Endothelial cell of umbilical vein (primary cell): ENCODE data around the gene AMMECR1. TPM values are rescaled to one million over a fixed set of nuclear protein-coding genes. Genes with fewer than 3 reads are reported as not detected.

Experiments used
- BruUV-seq: library from RNA; stranded (reverse); fragments of 400-500 nt; replicated peaks from 2 replicates; lab custom pipeline; 2021; lab: Mats Ljungman, UMichigan
- CTCF ChIA-PET: fragments of 300-600, 350-600 bp; sonication (Branson Sonifier 250); formaldehyde crosslinking; loops from one replicate; lab custom pipeline; 2021; ENCODE audit warnings: antibody characterized with exemption, inconsistent platforms; lab: Charles Lee
- POLR2A ChIA-PET: fragments of 300-600, 350-600 bp; sonication (Branson Sonifier 250); formaldehyde crosslinking; loops from one replicate; lab custom pipeline; 2021; ENCODE audit warnings: antibody characterized with exemption, inconsistent platforms; lab: Charles Lee
- DNase-seq: peaks from one replicate; pipeline ENCODE4 v3.0.0-alpha.2; 2011; ENCODE audit warnings: low read depth, low spot score
- FAIRE-seq: peaks from 2 replicates; lab custom pipeline; 2011; peaks lifted over from hg19 to GRCh38; lab: Jason Lieb, UNC
- H2AFZ ChIP-seq: 2 replicates; pipeline ENCODE4 v1.6.0; 2012; ENCODE audit warnings: low read depth, low read length, control low read depth, inconsistent platforms
- H3K27ac ChIP-seq: 2 replicates; pipeline ENCODE4 v1.5.1; 2011; ENCODE audit warnings: low read depth, mild to moderate bottlenecking, control low read depth, low read length, moderate library complexity; ENCODE audit not compliant: insufficient read depth
- H3K27me3 ChIP-seq, 2 experiments: 2 replicates each; pipeline versions ENCODE4 v1.6.0 to v1.6.1; 2011; ENCODE audit warnings: low read length in 2 of 2, mixed read lengths in 1 of 2; ENCODE audit not compliant: control insufficient read depth in 2 of 2, insufficient read depth in 2 of 2
- H3K36me3 ChIP-seq, 2 experiments: 2 replicates in 1 of 2; 3 replicates in 1 of 2; pipeline ENCODE4 v1.5.1; 2011; ENCODE audit warnings: low read length in 2 of 2, mild to moderate bottlenecking in 1 of 2, moderate library complexity in 1 of 2; ENCODE audit not compliant: control insufficient read depth in 2 of 2, insufficient read depth in 2 of 2; ENCODE audit errors: extremely low read depth in 1 of 2
- H3K4me1 ChIP-seq: 3 replicates; pipeline ENCODE4 v1.5.1; 2011; ENCODE audit warnings: mild to moderate bottlenecking, low read length; ENCODE audit not compliant: control insufficient read depth, insufficient read depth; ENCODE audit errors: extremely low read depth
- H3K4me2 ChIP-seq: 2 replicates; pipeline ENCODE4 v1.6.1; 2011; ENCODE audit warnings: low read length, control low read depth, mixed read lengths; ENCODE audit not compliant: insufficient read depth
- H3K4me3 ChIP-seq, 3 experiments: fragments of 200-600 bp in 1 of 3; sonication (generic), shearing (Covaris generic) in 1 of 3; replicated peaks in 1 of 3; 2 replicates each; pipeline ENCODE4 v1.5.1; 2011 to 2016; ENCODE audit warnings: control low read depth in 3 of 3, low read length in 3 of 3, mild to moderate bottlenecking in 2 of 3, inconsistent platforms in 1 of 3, low read depth in 1 of 3, moderate library complexity in 1 of 3; ENCODE audit not compliant: insufficient read depth in 1 of 3
- H3K79me2 ChIP-seq: 2 replicates; pipeline ENCODE4 v1.6.0; 2012; ENCODE audit warnings: low read length, inconsistent platforms; ENCODE audit not compliant: control insufficient read depth, insufficient read depth
- H3K9ac ChIP-seq: replicated peaks from 2 replicates; pipeline ENCODE3; 2011; ENCODE audit warnings: low read length, control low read depth; ENCODE audit not compliant: insufficient read depth; ENCODE audit errors: extremely low read depth
- H3K9me1 ChIP-seq: replicated peaks from 3 replicates; pipeline ENCODE4 v1.6.0; 2011; ENCODE audit warnings: mild to moderate bottlenecking, low read length; ENCODE audit not compliant: control insufficient read depth, insufficient read depth; ENCODE audit errors: extremely low read depth
- H3K9me3 ChIP-seq: replicated peaks from 2 replicates; pipeline ENCODE4 v1.5.1; 2012; ENCODE audit warnings: low read length, inconsistent platforms; ENCODE audit not compliant: control insufficient read depth, insufficient read depth
- H4K20me1 ChIP-seq: replicated peaks from 2 replicates; pipeline ENCODE3; 2011; ENCODE audit warnings: mild to moderate bottlenecking, low read length; ENCODE audit not compliant: control insufficient read depth, insufficient read depth; ENCODE audit errors: extremely low read depth
- EZH2 ChIP-seq: IDR thresholded peaks from 2 replicates; pipeline ENCODE4 v1.6.1; 2012; ENCODE audit warnings: borderline replicate concordance, low read depth, mild to moderate bottlenecking, moderate library complexity, low read length, inconsistent platforms; ENCODE audit not compliant: severe bottlenecking
- FOS ChIP-seq: IDR thresholded peaks from 2 replicates; pipeline ENCODE4 v1.6.1; 2011; ENCODE audit warnings: mild to moderate bottlenecking, low read length, moderate library complexity, borderline replicate concordance; ENCODE audit not compliant: insufficient read depth
- MYC ChIP-seq: IDR thresholded peaks from one replicate; pipeline ENCODE4 v1.6.1; 2011; ENCODE audit warnings: mild to moderate bottlenecking, low read depth, low read length
- POLR2A ChIP-seq: IDR thresholded peaks from 2 replicates; pipeline ENCODE4 v1.6.1; 2012; ENCODE audit warnings: low read depth, mild to moderate bottlenecking, control low read depth, low read length
- POLR2AphosphoS5 ChIP-seq: IDR thresholded peaks from 2 replicates; pipeline ENCODE4 v1.6.1; 2012; ENCODE audit warnings: low read depth, mild to moderate bottlenecking, control low read depth, low read length, moderate library complexity; ENCODE audit not compliant: insufficient read depth
- dilution Hi-C: fragments of 300-500 bp; cut with MboI; formaldehyde crosslinking; loops from one replicate; pipeline ENCODE4 v1.15.0; 2019; ENCODE audit warnings: low sequenced_read_pairs; ENCODE audit not compliant: extremely low pct_ligation_motif_present
- intact Hi-C: fragments of 100-400 bp; cut with micrococcal nuclease; formaldehyde crosslinking; loops from one replicate; pipeline ENCODE4 v1.10.0; 2022
- polyA plus RNA-seq, 4 experiments: library from polyadenylated mRNA; depleted of rRNA in 3 of 4; stranded (reverse) in 3 of 4; unstranded in 1 of 4; fragments of >200 nt; gene quantifications; 2 replicates each; pipeline versions ENCODE4 v1.2.1 to v1.2.3, GENCODE V29; 2011 to 2012; ENCODE audit warnings: missing spikeins in 1 of 4
- total RNA-seq: library from RNA; stranded (reverse); gene quantifications from 2 replicates; pipeline ENCODE4 v1.2.3, GENCODE V29; 2021
- TF ChIP-seq, protein P1 (sequence below), 2 donors: IDR thresholded peaks; 1 replicate in 1 of 2; 2 replicates in 1 of 2; pipeline ENCODE4 v1.5.1; 2011; ENCODE audit warnings: low read length in 2 of 2, mild to moderate bottlenecking in 2 of 2, moderate library complexity in 2 of 2, control low read depth in 1 of 2, inconsistent platforms in 1 of 2, low read depth in 1 of 2; ENCODE audit not compliant: insufficient read depth in 1 of 2; ENCODE audit errors: extremely low read depth in 1 of 2
- TF ChIP-seq, protein P2 (sequence below): IDR thresholded peaks from 2 replicates; pipeline ENCODE4 v1.6.1; 2011; ENCODE audit not compliant: insufficient read depth, insufficient read length

The AMMECR1 gene
- total and polyA plus RNA-seq, 2 donors (not counting 3 experiments of a cell fraction or from before 2014, with no cell fraction given), result 3.6 to 6.9 TPM

DNA sequence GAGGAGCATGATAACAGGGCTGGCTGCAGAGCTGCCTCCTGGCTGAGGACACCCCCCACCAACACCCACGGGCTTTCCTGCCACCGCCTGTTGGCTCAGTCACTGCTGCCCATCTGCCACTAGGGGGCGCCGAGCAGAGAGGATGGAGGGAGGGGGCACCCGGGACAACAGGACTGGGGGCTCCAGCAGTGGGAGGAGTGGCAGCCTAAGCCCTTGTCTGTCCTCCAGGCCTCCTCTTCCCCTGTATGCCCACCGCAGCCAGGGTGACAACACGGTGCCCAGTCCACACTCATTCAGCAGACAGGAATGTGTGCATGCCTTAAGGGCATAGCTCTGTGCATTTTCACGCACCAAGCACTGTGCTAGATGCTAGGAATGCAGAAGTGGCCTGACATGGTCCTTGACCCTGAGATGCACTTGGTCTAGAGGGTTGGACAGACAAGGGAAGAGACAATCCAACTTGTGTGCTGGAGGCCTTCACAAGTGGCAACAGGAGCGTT is 149.9 kb downstream of the AMMECR1 start:
- H3K36me3 ChIP-seq, result no peaks in the 10 kb centered on the region
- no peaks in the 10 kb centered on the region for H4K20me1 ChIP-seq
- no peak overlapping the region for H3K4me2 ChIP-seq
- no peak overlapping the region for H2AFZ ChIP-seq
- no peaks in the 10 kb centered on the region for H3K79me2 ChIP-seq
- CTCF ChIA-PET, result interaction anchor here (0.7 to 1.9 kb wide), 9 partner anchors 10 to 244 kb away, joined by 3 to 15 read pairs (median 5); partner anchors contain the start of gene AMMECR1
- no peaks in the 10 kb centered on the region for H3K27me3 ChIP-seq
- POLR2A ChIA-PET, result no interaction called here
- FAIRE-seq (peak; percentile 82), DNase-seq (no peak)
- no TSS peak for BruUV-seq
- no peak overlapping the region for H3K4me3 ChIP-seq
- H3K9me1 ChIP-seq, result no peaks in the 10 kb centered on the region
- H3K4me1 ChIP-seq, result peaks cover 9% of the 10 kb centered on the region
- H3K27ac ChIP-seq, result no peak overlapping the region
- TF ChIP-seq, protein P1, sequence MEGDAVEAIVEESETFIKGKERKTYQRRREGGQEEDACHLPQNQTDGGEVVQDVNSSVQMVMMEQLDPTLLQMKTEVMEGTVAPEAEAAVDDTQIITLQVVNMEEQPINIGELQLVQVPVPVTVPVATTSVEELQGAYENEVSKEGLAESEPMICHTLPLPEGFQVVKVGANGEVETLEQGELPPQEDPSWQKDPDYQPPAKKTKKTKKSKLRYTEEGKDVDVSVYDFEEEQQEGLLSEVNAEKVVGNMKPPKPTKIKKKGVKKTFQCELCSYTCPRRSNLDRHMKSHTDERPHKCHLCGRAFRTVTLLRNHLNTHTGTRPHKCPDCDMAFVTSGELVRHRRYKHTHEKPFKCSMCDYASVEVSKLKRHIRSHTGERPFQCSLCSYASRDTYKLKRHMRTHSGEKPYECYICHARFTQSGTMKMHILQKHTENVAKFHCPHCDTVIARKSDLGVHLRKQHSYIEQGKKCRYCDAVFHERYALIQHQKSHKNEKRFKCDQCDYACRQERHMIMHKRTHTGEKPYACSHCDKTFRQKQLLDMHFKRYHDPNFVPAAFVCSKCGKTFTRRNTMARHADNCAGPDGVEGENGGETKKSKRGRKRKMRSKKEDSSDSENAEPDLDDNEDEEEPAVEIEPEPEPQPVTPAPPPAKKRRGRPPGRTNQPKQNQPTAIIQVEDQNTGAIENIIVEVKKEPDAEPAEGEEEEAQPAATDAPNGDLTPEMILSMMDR (IDR thresholded peaks at IDR 0.05; ENCODE audit: extremely low read depth in 1 of 2, insufficient read depth in 1 of 2, low read depth in 1 of 2, low read length in 2 of 2), result peak; percentile 43 to 48
- TF ChIP-seq POLR2A, result no peak
- no peak overlapping the region for H3K9ac ChIP-seq
- no peaks in the 10 kb centered on the region for H3K9me3 ChIP-seq
- intact Hi-C loops (no loop called here), dilution Hi-C loops (no loop called here)

DNA sequence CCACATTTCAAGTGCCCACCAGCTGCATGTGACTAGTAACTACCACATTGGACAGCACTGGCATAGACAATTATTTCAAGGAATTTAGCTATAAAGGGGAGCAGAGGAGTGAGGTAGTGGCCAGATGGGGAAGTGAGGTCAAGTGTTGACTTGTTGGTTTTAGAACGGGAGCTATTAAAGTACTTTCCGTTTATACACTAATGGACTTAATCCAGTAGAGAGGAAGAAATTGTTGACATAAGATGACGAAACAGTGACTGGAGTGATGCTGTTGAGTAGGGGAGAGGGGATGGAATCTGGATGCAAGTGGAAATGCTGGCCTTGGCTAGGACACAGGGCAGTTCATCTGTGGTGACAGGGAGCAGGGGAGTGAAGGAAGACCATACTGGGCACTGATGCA is 154.4 kb downstream of the AMMECR1 start:
- no peak overlapping the region for H3K27ac ChIP-seq
- intact Hi-C loops (no loop called here), dilution Hi-C loops (no loop called here)
- no peaks in the 10 kb centered on the region for H3K36me3 ChIP-seq
- H3K4me3 ChIP-seq, result no peak overlapping the region
- no peak overlapping the region for H2AFZ ChIP-seq
- no TSS peak for BruUV-seq
- no peak overlapping the region for H3K9ac ChIP-seq
- TF ChIP-seq, protein P1 (IDR thresholded peaks at IDR 0.05; ENCODE audit: extremely low read depth in 1 of 2, insufficient read depth in 1 of 2, low read depth in 1 of 2, low read length in 2 of 2), result no peak
- TF ChIP-seq EZH2 (no peak), MYC (no peak), POLR2AphosphoS5 (no peak), POLR2A (no peak), FOS (no peak)
- TF ChIP-seq, protein P2, sequence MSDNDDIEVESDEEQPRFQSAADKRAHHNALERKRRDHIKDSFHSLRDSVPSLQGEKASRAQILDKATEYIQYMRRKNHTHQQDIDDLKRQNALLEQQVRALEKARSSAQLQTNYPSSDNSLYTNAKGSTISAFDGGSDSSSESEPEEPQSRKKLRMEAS, result no peak
- H3K79me2 ChIP-seq, result no peaks in the 10 kb centered on the region
- H3K9me1 ChIP-seq, result no peaks in the 10 kb centered on the region
- DNase-seq (peak; percentile 29), FAIRE-seq (peak; percentile 81)
- H4K20me1 ChIP-seq, result no peaks in the 10 kb centered on the region
- H3K9me3 ChIP-seq, result no peaks in the 10 kb centered on the region
- H3K4me1 ChIP-seq, result peaks cover 10% of the 10 kb centered on the region
- POLR2A ChIA-PET, result no interaction called here
- CTCF ChIA-PET, result interaction anchor here (0.9 to 1.7 kb wide), 3 partner anchors 244 to 255 kb away, joined by 3 to 7 read pairs (median 4); no protein-coding TSS in a partner anchor
- H3K27me3 ChIP-seq, result no peaks in the 10 kb centered on the region
- H3K4me2 ChIP-seq, result no peak overlapping the region
